Thyroid gland (tissue), 4 donors: ENCODE measurements around the gene ELOVL1.

ENCODE experiments used
- POLR2A ChIP-seq, 2 donors: fragments of 450-650 bp; IDR thresholded peaks; one replicate each; pipeline ENCODE4 v1.6.1; 2017; ENCODE audit warnings: antibody characterized with exemption in 2 of 2, mild to moderate bottlenecking in 2 of 2, moderate library complexity in 1 of 2
- TF ChIP-seq, protein P1 (sequence below), 6 experiments: fragments of 200-600 bp in 3 of 6; fragments of 450-650 bp in 3 of 6; sonication (generic) in 3 of 6; IDR thresholded peaks; one replicate each; pipeline ENCODE4 v1.5.1; 2016 to 2019; ENCODE audit warnings: antibody characterized with exemption in 6 of 6, mild to moderate bottlenecking in 2 of 6, inconsistent platforms in 1 of 6, moderate library complexity in 1 of 6

- TF ChIP-seq, protein P1, sequence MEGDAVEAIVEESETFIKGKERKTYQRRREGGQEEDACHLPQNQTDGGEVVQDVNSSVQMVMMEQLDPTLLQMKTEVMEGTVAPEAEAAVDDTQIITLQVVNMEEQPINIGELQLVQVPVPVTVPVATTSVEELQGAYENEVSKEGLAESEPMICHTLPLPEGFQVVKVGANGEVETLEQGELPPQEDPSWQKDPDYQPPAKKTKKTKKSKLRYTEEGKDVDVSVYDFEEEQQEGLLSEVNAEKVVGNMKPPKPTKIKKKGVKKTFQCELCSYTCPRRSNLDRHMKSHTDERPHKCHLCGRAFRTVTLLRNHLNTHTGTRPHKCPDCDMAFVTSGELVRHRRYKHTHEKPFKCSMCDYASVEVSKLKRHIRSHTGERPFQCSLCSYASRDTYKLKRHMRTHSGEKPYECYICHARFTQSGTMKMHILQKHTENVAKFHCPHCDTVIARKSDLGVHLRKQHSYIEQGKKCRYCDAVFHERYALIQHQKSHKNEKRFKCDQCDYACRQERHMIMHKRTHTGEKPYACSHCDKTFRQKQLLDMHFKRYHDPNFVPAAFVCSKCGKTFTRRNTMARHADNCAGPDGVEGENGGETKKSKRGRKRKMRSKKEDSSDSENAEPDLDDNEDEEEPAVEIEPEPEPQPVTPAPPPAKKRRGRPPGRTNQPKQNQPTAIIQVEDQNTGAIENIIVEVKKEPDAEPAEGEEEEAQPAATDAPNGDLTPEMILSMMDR (IDR thresholded peaks at IDR 0.05): no peak
- no peak for TF ChIP-seq POLR2A (IDR thresholded peaks at IDR 0.05)
Measured at GRCh38 chr1:43395523-43395922, 27.7 kb upstream of the ELOVL1 start.
